Ishikawa (cell line): ENCODE measurements around the gene PLEKHA7.

Source experiments
- CEBPB ChIP-seq: IDR thresholded peaks from 2 replicates; pipeline ENCODE4 v1.6.1; 2012
- CREB1 ChIP-seq: IDR thresholded peaks from 2 replicates; pipeline ENCODE4 v1.6.1; 2012; ENCODE audit warnings: low read depth
- EP300 ChIP-seq: IDR thresholded peaks from 2 replicates; pipeline ENCODE4 v1.6.1; 2012; ENCODE audit warnings: borderline replicate concordance
- FOXM1 ChIP-seq: IDR thresholded peaks from 2 replicates; pipeline ENCODE4 v1.6.1; 2012; ENCODE audit warnings: low read depth, borderline replicate concordance
- NFIC ChIP-seq: IDR thresholded peaks from 2 replicates; pipeline ENCODE4 v1.6.1; 2012
- RAD21 ChIP-seq: IDR thresholded peaks from 2 replicates; pipeline ENCODE4 v1.6.1; 2012; ENCODE audit warnings: low read depth
- TAF1 ChIP-seq: IDR thresholded peaks from 2 replicates; pipeline ENCODE4 v1.6.1; 2012; ENCODE audit warnings: low read depth, mild to moderate bottlenecking
- TF ChIP-seq, protein P1 (sequence below): IDR thresholded peaks from 2 replicates; pipeline ENCODE4 v1.6.1; 2012; ENCODE audit warnings: low read depth, mild to moderate bottlenecking
- TF ChIP-seq, protein P2 (sequence below): IDR thresholded peaks from 2 replicates; pipeline ENCODE4 v1.6.1; 2012
- TF ChIP-seq, protein P3 (sequence below): IDR thresholded peaks from 2 replicates; pipeline ENCODE4 v1.6.1; 2012

DNA sequence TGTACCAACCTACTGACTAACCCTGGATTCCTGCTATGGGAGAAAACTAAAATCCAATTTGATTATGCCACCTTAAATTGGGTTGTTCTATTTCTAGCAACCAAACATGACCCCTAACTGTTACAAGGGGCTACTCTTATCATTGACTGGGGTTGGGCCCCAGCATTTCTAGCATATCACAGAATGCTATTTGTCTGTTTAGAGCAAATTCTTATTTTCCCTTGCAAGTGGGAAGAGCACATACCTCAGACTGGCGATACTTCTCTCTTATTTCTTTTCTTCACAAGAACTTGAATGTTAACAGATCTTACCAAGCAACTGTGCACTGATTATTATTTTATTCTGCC lies 182.0 kb downstream of the PLEKHA7 start:
- TF ChIP-seq RAD21 (no peak), NFIC (no peak), EP300 (no peak), CREB1 (no peak), TAF1 (no peak), FOXM1 (no peak), CEBPB (no peak)
- TF ChIP-seq, protein P1, sequence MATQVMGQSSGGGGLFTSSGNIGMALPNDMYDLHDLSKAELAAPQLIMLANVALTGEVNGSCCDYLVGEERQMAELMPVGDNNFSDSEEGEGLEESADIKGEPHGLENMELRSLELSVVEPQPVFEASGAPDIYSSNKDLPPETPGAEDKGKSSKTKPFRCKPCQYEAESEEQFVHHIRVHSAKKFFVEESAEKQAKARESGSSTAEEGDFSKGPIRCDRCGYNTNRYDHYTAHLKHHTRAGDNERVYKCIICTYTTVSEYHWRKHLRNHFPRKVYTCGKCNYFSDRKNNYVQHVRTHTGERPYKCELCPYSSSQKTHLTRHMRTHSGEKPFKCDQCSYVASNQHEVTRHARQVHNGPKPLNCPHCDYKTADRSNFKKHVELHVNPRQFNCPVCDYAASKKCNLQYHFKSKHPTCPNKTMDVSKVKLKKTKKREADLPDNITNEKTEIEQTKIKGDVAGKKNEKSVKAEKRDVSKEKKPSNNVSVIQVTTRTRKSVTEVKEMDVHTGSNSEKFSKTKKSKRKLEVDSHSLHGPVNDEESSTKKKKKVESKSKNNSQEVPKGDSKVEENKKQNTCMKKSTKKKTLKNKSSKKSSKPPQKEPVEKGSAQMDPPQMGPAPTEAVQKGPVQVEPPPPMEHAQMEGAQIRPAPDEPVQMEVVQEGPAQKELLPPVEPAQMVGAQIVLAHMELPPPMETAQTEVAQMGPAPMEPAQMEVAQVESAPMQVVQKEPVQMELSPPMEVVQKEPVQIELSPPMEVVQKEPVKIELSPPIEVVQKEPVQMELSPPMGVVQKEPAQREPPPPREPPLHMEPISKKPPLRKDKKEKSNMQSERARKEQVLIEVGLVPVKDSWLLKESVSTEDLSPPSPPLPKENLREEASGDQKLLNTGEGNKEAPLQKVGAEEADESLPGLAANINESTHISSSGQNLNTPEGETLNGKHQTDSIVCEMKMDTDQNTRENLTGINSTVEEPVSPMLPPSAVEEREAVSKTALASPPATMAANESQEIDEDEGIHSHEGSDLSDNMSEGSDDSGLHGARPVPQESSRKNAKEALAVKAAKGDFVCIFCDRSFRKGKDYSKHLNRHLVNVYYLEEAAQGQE: no peak
- TF ChIP-seq, protein P2, sequence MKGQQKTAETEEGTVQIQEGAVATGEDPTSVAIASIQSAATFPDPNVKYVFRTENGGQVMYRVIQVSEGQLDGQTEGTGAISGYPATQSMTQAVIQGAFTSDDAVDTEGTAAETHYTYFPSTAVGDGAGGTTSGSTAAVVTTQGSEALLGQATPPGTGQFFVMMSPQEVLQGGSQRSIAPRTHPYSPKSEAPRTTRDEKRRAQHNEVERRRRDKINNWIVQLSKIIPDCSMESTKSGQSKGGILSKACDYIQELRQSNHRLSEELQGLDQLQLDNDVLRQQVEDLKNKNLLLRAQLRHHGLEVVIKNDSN: no peak
- TF ChIP-seq, protein P3, sequence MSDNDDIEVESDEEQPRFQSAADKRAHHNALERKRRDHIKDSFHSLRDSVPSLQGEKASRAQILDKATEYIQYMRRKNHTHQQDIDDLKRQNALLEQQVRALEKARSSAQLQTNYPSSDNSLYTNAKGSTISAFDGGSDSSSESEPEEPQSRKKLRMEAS: no peak
